GM13976 (cell line): ENCODE data around the gene TIMP3.

Experiments used
- DNase-seq: peaks from one replicate; pipeline ENCODE4 v3.0.0; 2012; ENCODE audit warnings: low spot score
- CTCF ChIP-seq: IDR thresholded peaks from 2 replicates; pipeline ENCODE4 v1.5.1; 2012; ENCODE audit warnings: borderline replicate concordance, mild to moderate bottlenecking; ENCODE audit not compliant: insufficient read depth; ENCODE audit errors: extremely low read depth, missing control alignments, control extremely low read depth
- in situ Hi-C: fragments of 300-500 bp; cut with MboI; formaldehyde crosslinking; loops from one replicate; pipeline ENCODE4 v1.12.0; 2022; ENCODE audit warnings: low sequenced_read_pairs, mixed read lengths, inconsistent platforms; ENCODE audit not compliant: unreplicated experiment

The TIMP3 gene

DNA sequence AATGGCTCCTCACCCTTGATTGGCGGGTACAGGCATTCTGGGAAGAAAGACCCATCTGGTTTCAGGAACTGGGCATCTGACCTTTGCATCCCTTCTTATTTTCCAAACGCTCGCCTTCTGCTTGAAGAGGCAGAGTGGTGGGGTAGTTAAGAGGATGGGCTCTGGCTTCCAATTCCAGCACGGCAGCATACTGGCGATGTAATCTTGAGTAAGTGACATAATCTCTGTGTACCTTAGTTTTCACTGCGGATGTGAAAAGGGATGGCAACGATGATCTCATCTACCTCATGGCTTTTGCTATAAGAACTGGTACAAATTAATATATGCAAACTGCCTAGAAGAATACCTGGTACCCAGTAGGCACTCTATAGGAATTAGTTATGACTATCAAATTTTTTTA is 10.0 kb upstream of the TIMP3 start:
- DNase-seq, result no peak
- in situ Hi-C loops, result loop anchor here (10.0 kb wide), 2 partner anchors 137 to 267 kb away; no protein-coding TSS in a partner anchor
- no peak for TF ChIP-seq CTCF

DNA sequence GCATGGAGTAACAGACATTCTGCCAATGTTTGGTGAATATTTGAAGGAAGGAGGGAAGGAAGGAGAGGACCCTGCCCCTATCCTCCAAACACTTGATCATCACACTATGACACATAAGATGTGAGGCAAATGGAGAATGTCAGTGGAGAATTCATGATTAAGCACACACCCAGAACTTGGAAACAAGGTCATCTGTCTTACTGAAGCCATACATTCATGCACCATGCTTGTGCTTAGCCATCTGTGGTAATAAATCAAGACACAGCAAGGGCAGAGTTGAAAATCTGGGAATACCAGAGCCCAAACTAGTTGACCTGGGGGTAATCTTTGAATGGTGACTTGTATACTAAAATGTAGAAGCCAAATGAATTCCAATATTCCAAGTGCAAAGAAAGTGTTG is 7.9 kb upstream of the TIMP3 start:
- TF ChIP-seq CTCF, result no peak
- DNase-seq, result no peak
- in situ Hi-C loops, result loop anchor here (10.0 kb wide), 2 partner anchors 139 to 269 kb away; no protein-coding TSS in a partner anchor

- no peak for TF ChIP-seq CTCF
- DNase-seq, result no peak
- in situ Hi-C loops, result loop anchor here (10.0 kb wide), 2 partner anchors 140 to 270 kb away; no protein-coding TSS in a partner anchor
Observed at GRCh38 chr22:32794449-32795213, 6.9 kb upstream of the TIMP3 start.

DNA sequence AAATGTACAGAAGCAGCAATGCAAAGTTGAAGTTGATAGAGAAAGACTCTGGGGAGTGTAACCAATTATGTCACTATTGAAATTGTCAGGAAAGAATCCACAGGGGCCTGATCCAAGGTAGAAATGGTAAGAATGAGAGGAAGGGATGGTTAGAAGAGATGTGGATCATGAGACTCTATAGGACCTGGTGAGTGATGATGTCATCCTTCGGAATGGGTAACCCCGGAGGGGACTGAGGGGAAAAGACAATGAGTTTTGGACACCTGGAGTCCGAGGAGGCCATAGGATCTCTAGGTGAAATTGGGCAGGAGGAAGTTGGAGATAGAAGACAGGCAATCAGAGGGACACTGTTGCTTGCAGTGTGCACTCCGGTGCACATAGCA is 6.3 kb upstream of the TIMP3 start:
- no peak for TF ChIP-seq CTCF
- no peak for DNase-seq
- in situ Hi-C loops, result loop anchor here (10.0 kb wide), 2 partner anchors 140 to 270 kb away; no protein-coding TSS in a partner anchor

DNA sequence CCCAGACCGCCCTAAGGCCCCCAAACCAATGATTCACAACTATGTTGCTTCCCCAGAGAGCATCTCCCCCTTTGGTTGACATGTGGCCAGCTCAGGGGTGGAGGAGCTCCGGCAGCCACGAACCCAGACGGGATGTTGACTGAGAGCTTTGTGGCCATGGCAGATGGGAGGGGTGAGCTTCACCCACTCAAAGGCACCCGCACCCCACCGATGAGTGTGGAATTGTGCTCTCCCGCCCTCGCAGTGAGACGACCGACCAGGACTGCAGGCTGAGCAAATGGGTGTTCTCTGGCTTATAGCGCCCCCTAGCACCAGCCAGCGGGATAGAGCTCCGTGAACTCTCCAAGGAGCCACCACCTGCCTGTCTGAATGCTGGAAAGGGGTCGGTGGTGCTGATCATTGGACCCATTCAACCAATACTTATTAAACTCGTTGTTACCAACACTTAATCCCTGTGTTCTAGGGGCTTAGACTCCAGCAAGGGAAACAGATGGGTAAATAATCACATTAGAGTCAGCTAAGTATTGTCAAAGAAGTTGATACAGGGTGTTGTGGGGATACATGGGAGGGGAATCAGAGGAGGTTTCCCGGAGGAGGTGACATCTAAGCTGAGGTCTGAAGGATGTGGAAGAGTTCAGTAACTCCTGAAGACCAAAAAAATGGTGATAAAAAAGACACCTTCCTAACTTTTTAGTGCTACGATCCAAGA is 4.5 kb upstream of the TIMP3 start:
- peak; percentile 70 for TF ChIP-seq CTCF
- peak; percentile 77 for DNase-seq
- in situ Hi-C loops, result loop anchor here (10.0 kb wide), 2 partner anchors 142 to 272 kb away; no protein-coding TSS in a partner anchor

DNA sequence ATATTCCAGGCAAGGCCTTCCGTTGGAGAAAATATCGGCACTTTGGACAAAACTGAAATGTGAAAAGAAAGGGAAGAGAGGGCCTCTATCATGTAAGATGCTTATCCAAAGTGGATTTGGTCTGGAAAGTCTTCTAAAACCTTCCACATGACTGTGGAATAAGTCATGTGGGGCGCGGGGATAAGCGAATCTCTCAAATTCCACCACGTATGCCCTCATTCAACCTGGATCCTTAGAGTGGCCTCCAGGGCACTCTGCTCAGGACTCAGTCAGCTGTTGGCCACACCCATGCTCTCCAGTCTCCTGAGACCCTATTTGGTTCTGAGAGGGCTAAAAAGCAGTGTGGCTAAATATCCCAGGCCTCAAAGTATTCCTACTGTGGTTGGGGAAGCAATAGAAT is 2.0 kb upstream of the TIMP3 start:
- in situ Hi-C loops, result loop anchor here (10.0 kb wide), 2 partner anchors 145 to 275 kb away; no protein-coding TSS in a partner anchor
- TF ChIP-seq CTCF, result no peak
- DNase-seq, result no peak
